ENCODE results near the gene TMEM202.
"Not testable (repeated sequence)": the region's sequence is repeated elsewhere in the genome, so short reads cannot be mapped to it uniquely, and the experiment has no call there.

The TMEM202 gene

GRCh38 chr15:72398648-72399047, 543 bp downstream of the TMEM202 start:
- FAIRE-seq (no peak), DNase-seq (ENCODE audit: insufficient read length, low spot score) (no peak)

- DNase-seq (ENCODE audit: insufficient read length, low spot score) (no peak), FAIRE-seq (no peak)
These were observed 4.6 kb downstream of the TMEM202 start for GRCh38 chr15:72402726-72403125.

- DNase-seq (ENCODE audit: insufficient read length, low spot score): no peak
- FAIRE-seq: no peak
These were observed 6.3 kb downstream of the TMEM202 start for GRCh38 chr15:72404356-72404755.

- DNase-seq (ENCODE audit: insufficient read length, low spot score) (no peak), FAIRE-seq (no peak)
These were observed 6.7 kb downstream of the TMEM202 start for GRCh38 chr15:72404841-72405240.

- FAIRE-seq: no peak
- DNase-seq (ENCODE audit: insufficient read length, low spot score): no peak
These were observed 8.8 kb downstream of the TMEM202 start for GRCh38 chr15:72406936-72407335.

- DNase-seq (ENCODE audit: insufficient read length, low spot score): no peak
- FAIRE-seq: no peak
These were observed 13.0 kb downstream of the TMEM202 start for GRCh38 chr15:72411111-72411510.

- DNase-seq (ENCODE audit: insufficient read length, low spot score) (no peak), FAIRE-seq (no peak)
These were observed 13.4 kb downstream of the TMEM202 start for GRCh38 chr15:72411544-72411943.

GRCh38 chr15:72413337-72413736, 15.2 kb downstream of the TMEM202 start:
- not testable (repeated sequence) for FAIRE-seq; DNase-seq (ENCODE audit: insufficient read length, low spot score)

- FAIRE-seq (no peak), DNase-seq (ENCODE audit: insufficient read length, low spot score) (no peak)
These were observed 17.2 kb downstream of the TMEM202 start for GRCh38 chr15:72415304-72415703.

GRCh38 chr15:72419768-72420167, 21.7 kb downstream of the TMEM202 start:
- not testable (repeated sequence) for FAIRE-seq; DNase-seq (ENCODE audit: insufficient read length, low spot score)

- DNase-seq (ENCODE audit: insufficient read length, low spot score): no peak
- FAIRE-seq: no peak
These were observed 22.5 kb downstream of the TMEM202 start for GRCh38 chr15:72420576-72420975.

GRCh38 chr15:72421484-72421883, 23.4 kb downstream of the TMEM202 start:
- DNase-seq (ENCODE audit: insufficient read length, low spot score) (no peak), FAIRE-seq (no peak)

GRCh38 chr15:72423256-72423655, 25.2 kb downstream of the TMEM202 start:
- FAIRE-seq (no peak), DNase-seq (ENCODE audit: insufficient read length, low spot score) (no peak)

GRCh38 chr15:72426753-72427152, 28.6 kb downstream of the TMEM202 start:
- FAIRE-seq: no peak
- DNase-seq (ENCODE audit: insufficient read length, low spot score): no peak

- DNase-seq (ENCODE audit: insufficient read length, low spot score) (no peak), FAIRE-seq (no peak)
These were observed 39.7 kb downstream of the TMEM202 start for GRCh38 chr15:72437650-72438316.

- not testable (repeated sequence) for FAIRE-seq; DNase-seq (ENCODE audit: insufficient read length, low spot score)
These were observed 44.7 kb downstream of the TMEM202 start for GRCh38 chr15:72442848-72443247.

- DNase-seq (ENCODE audit: insufficient read length, low spot score) (no peak), FAIRE-seq (no peak)
These were observed 47.3 kb downstream of the TMEM202 start for GRCh38 chr15:72445426-72445825.

- no peak for FAIRE-seq
- no peak for DNase-seq (ENCODE audit: insufficient read length, low spot score)
These were observed 52.7 kb downstream of the TMEM202 start for GRCh38 chr15:72450805-72451204.

GRCh38 chr15:72451224-72451623, 53.1 kb downstream of the TMEM202 start:
- no peak for FAIRE-seq
- DNase-seq (ENCODE audit: insufficient read length, low spot score): no peak

GRCh38 chr15:72456684-72457083, 58.6 kb downstream of the TMEM202 start:
- DNase-seq (ENCODE audit: insufficient read length, low spot score) (no peak), FAIRE-seq (no peak)

Measured in GM19239 (cell line).